H1 (cell line): Measurements from ENCODE around the gene MAP2K1. TPM values are rescaled to one million over a fixed set of nuclear protein-coding genes. Genes with fewer than 3 reads are reported as not detected.

Source experiments
- CHD2 ChIP-seq: IDR thresholded peaks from 2 replicates; pipeline ENCODE4 v1.6.1; 2012; ENCODE audit warnings: low read length, improper control_type of control experiment
- GABPA ChIP-seq: IDR thresholded peaks from 2 replicates; pipeline ENCODE4 v1.6.1; 2011; ENCODE audit warnings: mild to moderate bottlenecking, low read length, moderate library complexity, borderline replicate concordance; ENCODE audit not compliant: insufficient read depth
- SIX5 ChIP-seq: IDR thresholded peaks from 2 replicates; pipeline ENCODE4 v1.6.1; 2011; ENCODE audit warnings: mild to moderate bottlenecking, low read depth, low read length
- polyA plus RNA-seq, 7 experiments: library from polyadenylated mRNA; depleted of rRNA in 3 of 7; stranded (reverse) in 5 of 7; unstranded in 2 of 7; fragments of >200 nt in 5 of 7; fragments of 200-250 nt in 2 of 7; gene quantifications; 1 replicate in 5 of 7; 2 replicates in 1 of 7; 4 replicates in 1 of 7; pipeline versions ENCODE4 v1.2.1 to v1.2.3, GENCODE V29; 2011 to 2013; ENCODE audit warnings: missing spikeins in 2 of 7, mixed read lengths in 2 of 7
- total RNA-seq: library from RNA; stranded (reverse); fragmentation: NEBNext Ultra II Directional; extraction: Animal tissue kit (Norgen Biotek cat#: 25700); gene quantifications from 2 replicates; pipeline ENCODE4 v1.2.1, GENCODE V29; 2021

The MAP2K1 gene
- total and polyA plus RNA-seq, 2 of the 8 experiments (the other 6 are each of a cell fraction or from before 2014, with no cell fraction given) = 54.7 to 78.2 TPM

DNA sequence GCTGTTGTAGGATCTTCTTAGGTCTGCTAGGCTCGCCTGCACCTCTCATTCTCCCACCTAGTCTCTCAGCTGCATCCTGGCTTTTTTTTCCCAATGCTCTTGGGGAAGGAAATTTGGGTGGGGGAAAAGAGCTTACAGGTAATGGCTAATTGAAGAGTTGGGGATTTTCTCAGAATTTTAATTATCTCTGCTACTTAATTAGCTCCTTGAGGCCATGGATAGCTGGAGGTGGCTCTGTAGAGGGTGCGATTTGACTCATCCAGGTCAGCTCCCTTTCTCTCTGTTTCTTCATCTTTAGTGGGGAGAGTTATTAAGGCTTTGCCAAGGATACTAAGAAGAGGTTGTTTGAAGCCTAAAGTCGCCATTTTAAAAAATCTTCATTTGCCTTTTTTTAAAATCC lies 88.3 kb downstream of the MAP2K1 start (continued):
- TF ChIP-seq SIX5 (no peak), GABPA (no peak), CHD2 (no peak)
- TF ChIP-seq, all 59 proteins: peak for 0
